ENCODE results near the gene ATP1B1.
A peak's percentile ranks its signal among the peaks of the same experiment; 100 is the strongest.

The ATP1B1 gene

GRCh38 chr1:169094897-169095569, 11.5 kb upstream of the ATP1B1 start:
- peak; percentile 18 to 66 for DNase-seq

GRCh38 chr1:169098380-169098779, 8.1 kb upstream of the ATP1B1 start:
- DNase-seq, result no peak

GRCh38 chr1:169099561-169099960, 6.9 kb upstream of the ATP1B1 start:
- DNase-seq, result no peak

DNA sequence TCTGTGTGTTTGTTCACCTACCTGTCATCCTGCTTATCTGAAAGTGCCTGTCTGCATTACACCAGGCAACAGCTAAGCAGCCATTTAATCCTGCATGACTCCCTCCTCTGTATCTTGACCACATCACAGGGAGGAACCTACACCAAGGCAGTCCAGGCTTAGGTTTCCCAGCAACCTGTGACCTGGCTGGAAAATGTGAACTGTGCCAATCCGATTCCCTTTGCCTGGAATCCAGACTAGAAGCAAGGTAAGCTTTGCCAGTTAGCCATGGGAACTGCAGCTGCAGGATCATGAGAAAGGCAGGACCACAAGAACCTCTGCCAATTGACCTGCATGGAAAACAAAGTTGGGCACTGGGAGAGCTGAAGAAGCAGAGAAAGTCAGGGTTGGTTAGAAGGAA, 6.3 kb upstream of the ATP1B1 start:
- no peak for DNase-seq

DNA sequence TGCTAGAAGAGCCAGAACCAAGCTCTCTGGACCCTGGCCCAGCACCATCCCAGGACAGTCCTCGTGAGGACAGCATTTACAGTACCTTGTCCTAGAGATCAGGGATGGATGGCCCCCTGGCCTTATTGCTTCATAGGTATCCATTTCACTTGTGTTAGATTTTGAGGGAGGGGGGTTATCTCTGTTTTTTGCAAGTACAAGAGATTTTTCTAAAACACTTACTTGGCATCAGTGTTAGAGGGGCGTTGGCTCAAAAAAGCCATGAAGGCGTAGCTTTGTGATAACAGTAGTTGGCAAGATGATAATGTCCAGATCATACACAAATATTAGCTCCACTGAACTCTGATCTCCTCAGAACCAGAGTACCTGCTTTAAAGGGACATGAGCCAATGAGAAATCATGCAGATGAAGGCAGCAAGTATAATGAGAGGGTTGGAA, 5.8 kb upstream of the ATP1B1 start:
- no peak for DNase-seq

DNA sequence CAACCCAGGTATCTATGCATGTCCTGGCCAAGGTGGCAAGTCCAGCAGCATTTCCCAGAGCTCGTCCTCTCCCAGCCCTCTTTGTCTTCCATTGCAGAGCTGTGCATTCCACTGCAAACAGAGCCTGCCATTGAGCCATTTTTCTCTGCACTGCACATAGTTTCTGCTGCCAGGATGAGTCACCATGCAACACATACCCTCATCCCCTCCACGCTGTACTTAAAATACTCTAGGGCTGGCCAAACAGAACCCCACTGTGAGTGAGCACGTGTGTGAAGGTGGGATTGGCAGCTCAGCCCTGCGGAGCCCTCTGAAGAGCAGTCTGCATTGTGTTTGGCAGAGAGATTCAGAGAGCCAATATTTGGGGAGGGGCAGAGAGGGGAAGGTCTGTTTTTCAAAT, 3.9 kb upstream of the ATP1B1 start:
- peak in 1 of 2 experiments; percentile 30 for DNase-seq

GRCh38 chr1:169103002-169103401, 3.5 kb upstream of the ATP1B1 start:
- no peak for DNase-seq

DNA sequence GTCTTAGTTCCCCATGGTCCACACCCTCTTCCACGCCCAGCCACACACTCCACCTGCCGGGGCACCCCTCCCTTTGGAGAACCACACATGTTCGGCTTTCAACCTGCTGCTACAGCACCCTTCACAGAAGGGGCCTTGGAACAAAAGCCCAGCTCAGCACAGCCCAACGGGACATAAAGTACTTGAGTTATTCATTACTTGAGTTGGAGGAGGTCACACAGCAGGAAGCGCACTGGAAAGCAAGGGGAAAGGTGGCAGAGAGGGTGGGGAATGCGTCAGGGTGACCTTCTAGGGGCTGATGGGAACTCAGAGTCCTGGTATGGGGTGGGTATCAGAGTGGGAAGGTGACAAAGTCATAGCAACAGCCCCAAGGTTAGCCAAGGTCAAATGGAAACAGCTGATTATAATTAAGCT, 3.0 kb upstream of the ATP1B1 start:
- peak; percentile 26 to 86 for DNase-seq

GRCh38 chr1:169105087-169105433, 1.4 kb upstream of the ATP1B1 start:
- DNase-seq, result peak in 1 of 2 experiments; percentile 37

DNA sequence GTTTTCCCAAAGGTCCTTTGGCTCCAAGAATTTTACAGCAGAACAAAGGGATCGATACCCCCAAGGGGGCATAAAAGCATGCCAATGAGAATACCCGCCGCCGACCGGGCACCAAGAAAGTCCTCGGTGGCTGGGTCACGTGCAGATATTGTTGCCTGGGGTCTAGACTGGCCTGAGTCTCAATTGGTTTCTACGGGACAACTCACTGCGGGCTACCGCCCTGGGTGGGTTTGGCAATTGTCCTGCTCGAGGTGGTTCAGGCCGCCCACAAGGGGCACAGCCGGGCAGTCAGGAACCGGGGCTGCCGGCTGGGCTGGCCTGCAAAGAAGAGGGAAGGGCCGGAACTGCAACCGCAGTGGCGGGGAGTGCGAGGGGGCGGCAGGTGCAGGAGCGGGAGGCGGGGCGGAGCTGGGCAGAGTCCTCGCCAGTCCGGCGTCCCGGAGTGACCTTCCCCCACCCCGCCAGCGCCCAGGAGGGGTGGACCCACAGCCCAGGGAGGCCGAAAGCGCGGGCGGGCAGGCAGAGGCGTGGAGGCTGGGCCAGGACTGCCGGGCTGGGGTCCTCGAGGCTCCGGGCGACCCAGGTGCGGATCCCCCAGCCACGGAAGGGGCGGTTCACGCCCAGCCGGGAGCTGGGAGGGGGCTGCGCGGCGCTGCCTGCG, 926 bp upstream of the ATP1B1 start:
- peak; percentile 36 to 62 for DNase-seq

DNA sequence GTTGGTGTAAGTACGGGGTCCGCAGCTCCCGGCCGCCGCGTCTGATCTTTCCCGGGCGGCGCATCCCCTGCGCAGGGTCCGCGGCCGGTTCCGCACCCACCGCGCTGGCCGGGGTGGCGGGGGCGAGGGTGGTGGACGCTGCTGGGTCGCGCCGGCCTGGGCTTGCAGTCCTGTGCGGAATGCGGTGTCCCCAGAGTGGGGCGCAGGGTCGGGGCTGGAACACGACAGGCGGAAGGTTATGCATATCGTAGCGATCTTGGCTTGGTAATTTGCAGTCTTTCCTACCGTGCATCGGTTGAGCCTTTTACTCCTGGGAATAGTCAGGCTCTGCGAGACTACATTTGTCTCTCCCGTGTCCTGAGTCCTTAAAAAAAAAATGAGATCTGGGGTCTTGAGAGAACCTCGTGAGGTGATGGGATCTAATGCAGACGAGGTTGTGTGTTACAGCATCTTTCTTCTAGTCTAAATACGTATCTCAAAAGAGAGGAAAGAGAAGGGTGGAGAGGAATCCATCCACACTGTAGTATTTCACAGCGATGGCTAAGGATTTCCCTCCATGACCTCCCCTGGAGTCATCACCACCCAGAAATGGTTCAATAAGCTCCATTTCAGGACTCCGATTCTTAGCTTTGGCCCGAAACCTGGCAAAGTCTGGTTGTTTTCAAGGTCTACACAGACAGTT, 572 bp downstream of the ATP1B1 start:
- DNase-seq, result peak; percentile 29 to 34

- peak in 1 of 2 experiments; percentile 12 for DNase-seq
These were observed 1.2 kb downstream of the ATP1B1 start for GRCh38 chr1:169107603-169108208.

- no peak for DNase-seq
These were observed 1.7 kb downstream of the ATP1B1 start for GRCh38 chr1:169108223-169108622.

DNA sequence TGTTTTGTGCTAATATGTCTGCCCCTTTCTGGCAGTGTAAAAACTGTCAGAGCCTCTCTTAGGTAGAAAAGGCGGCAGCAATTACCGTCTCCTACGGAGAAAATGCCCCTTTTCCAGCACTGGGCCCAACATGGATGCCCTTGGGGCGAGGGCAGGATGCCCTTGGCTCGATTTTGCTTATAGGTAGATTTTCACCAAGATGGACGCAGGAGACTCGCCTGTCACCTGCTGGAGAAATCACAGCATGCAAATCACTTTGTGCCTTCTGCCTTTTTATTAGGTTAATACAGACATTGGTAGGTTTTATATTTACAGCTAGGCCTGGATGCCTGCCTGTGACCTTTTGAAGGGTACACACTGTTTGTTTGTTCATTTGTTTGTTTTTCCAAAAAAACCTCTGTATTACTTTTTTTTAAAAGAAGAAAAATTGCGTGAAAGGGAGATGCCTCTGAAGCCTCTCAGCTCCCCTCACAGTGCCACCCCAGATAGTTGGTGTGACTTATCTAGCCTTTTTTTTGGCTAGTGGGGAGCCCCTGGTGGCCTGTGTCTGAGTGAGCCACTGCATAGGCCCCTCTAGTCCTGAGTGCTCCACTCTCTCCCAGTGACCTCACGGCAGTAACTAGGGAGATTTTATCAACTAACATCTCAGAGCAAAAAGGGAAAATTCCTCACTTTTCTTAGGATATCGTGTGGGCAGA, 2.5 kb downstream of the ATP1B1 start:
- peak; percentile 13 to 47 for DNase-seq

- no peak for DNase-seq
These were observed 3.2 kb downstream of the ATP1B1 start for GRCh38 chr1:169109561-169110134.

GRCh38 chr1:169110236-169110635, 3.7 kb downstream of the ATP1B1 start:
- DNase-seq, result peak in 1 of 2 experiments; percentile 60

GRCh38 chr1:169110689-169111447, 4.4 kb downstream of the ATP1B1 start:
- no peak for DNase-seq

DNA sequence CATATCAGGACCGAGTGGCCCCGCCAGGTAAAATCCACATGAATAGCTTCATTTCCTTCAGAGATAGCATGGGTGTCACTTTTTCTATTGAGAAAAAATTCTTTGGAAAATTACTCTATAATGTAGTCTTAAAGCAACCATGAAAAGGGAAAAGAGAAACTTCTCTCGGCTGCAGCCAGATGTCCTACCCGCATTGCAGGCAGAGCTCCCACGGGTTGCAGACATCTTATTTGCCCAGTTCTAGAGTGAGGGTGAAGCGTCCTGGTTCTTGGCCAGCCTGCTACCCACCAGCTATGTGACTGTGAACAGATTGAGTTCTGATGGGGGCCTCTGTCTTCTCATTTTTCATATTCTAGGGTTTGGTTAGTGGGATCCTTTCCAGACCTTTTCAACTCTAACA, 5.0 kb downstream of the ATP1B1 start:
- no peak for DNase-seq

DNA sequence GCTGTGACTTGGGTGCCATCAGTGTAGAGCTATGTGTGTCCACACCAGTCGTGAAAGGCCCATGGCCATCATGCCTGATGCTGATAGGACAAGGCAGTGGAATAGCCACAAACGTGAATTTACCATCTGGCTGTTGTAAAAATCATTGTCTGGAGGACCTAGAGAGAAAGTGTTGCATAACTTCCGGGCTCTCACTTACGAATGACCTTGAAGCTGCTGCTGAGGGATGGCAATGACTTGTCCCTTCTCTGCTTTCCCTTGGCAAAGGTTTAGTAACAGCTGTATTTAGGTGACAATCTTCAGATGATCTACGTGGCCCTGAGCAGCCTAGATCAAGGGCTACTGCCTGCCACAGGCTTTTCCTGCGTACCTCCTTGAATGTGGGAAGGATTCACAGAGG, 5.8 kb downstream of the ATP1B1 start:
- no peak for DNase-seq

DNA sequence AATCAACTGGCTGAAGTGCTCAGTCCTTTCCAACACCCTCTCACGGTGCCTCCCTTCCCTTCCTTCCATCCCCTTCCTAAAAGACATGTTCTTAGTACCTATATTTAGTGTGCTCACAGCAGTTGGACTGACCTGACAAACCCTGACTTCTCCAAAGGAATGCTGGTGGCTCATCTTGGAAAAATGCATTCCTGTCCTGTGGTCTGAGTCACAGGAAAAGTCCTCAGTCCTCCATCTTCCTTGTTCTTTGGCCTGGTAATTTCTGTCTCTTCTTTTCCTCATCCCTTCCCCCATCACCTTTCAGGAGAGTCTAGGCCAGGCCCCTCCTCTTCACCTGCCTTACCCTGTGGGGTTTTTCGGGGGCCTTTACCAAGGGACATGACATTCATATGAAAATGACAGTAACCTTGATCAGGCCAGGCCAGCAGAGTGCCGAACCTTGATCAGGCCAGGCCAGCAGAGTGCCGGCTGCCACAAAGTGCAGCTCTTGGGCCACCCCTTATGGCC, 7.2 kb downstream of the ATP1B1 start:
- DNase-seq, result no peak

DNA sequence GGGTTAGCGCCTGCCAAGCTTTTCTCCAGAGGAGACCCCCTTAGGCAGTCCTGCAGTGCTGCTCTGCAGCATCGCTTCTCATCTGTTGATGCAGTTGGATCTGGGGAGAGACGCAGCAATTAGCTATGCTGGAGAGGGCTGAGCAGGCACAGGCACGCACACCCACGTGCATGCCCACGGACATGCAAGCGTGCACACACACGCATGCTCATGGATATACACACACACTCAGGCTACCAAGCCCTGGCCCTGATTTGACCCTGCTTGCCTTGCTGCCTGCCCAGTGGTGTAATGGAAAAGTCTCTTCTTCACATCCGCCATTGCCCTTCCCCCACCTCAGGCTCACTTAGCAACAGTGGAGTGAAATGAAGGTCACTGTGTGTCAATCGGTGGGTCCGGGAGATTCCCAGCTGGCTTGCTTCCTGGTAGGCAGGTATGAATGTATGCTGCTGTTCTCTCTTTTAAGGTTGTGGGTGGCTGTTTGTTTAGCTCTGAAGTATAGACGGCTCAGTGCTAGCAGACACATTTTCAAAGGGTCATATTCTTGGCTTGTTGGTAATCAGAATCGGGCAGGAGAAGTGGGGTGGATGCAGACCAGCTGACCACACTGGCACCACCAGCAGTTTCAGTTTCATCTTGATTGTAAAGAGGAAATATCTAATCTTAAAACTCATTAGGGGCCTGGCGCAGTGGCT, 9.5 kb downstream of the ATP1B1 start:
- DNase-seq, result no peak

Measured in NCI-H524 (cell line).